ENCODE data around the gene CWC25. TPM values are rescaled to one million over a fixed set of nuclear protein-coding genes. Genes with fewer than 3 reads are reported as not detected.

Gene CWC25
- polyA plus RNA-seq, 1 of the 3 experiments (the other 2 are of a cell fraction) = 15.6 TPM

GRCh38 chr17:38870259-38871165 lies 45.4 kb upstream of the CWC25 start:
- Histone ChIP-seq H3K27ac (ENCODE audit: low read depth in 2 of 2, low read length in 1 of 2) (peak overlapping the region; percentile 89 to 96), H3K9me2 (no peaks in the 10 kb centered on the region), H3K79me2 (ENCODE audit: insufficient read depth) (peaks cover 56% of the 10 kb centered on the region), H3K4me2 (peak overlapping the region; percentile 95), H3K4me1 (ENCODE audit: control insufficient read depth in 1 of 2, insufficient read depth in 2 of 2, low read depth in 1 of 2, low read length in 1 of 2) (peaks cover 23 to 43% of the 10 kb centered on the region in 2 experiments; a peak in 3 of 4 replicates), H3K9me3 (no peaks in the 10 kb centered on the region), H3K36me3 (replicated peaks in 1 of 2; ENCODE audit: control insufficient read depth in 1 of 2, insufficient read depth in 2 of 2, low read length in 1 of 2) (peaks cover 6 to 14% of the 10 kb centered on the region in 2 experiments), H3K27me3 (ENCODE audit: insufficient read depth) (no peaks in the 10 kb centered on the region), H3K4me3 (ENCODE audit: low read depth in 2 of 2, low read length in 1 of 2) (peak overlapping the region; percentile 94 to 97), H3K9ac (peak overlapping the region; percentile 96), H3F3A (replicated peaks; ENCODE audit: insufficient read depth) (peaks cover 22% of the 10 kb centered on the region), H4K20me1 (ENCODE audit: insufficient read depth) (peaks cover 44% of the 10 kb centered on the region), H2AFZ (ENCODE audit: low read depth) (peak overlapping the region; percentile 75)
- under 1% methylated on average over 15 of the region's 56 CpGs for WGBS (ENCODE audit: low lambda C conversion rate)
- ChIA-PET CTCF (interaction anchor here (0.9 to 2.9 kb wide), 9 partner anchors 12 to 283 kb away, joined by 3 to 16 read pairs (median 5); no protein-coding TSS in a partner anchor), POLR2A (interaction anchor here (0.5 to 3.8 kb wide), 12 partner anchors 14 to 119 kb away, joined by 3 to 41 read pairs (median 4); partner anchors contain the start of genes CWC25, LASP1NB, PIP4K2B and RPL23)
- peak; percentile 83 for DNase-seq
- TF ChIP-seq GATA2 (CRISPR knock-in tag; IDR thresholded peaks at IDR 0.05) = 0 out of 2 replicates have a peak, but pooled peaks have one; percentile 9
- TF ChIP-seq RCOR1 (IDR thresholded peaks at IDR 0.05; ENCODE audit: low read length) = no peak
- TF ChIP-seq MXI1 (IDR thresholded peaks at IDR 0.05; ENCODE audit: low read depth, low read length) = 0 out of 2 replicates have a peak, but pooled peaks have one; percentile 7
- no peak for TF ChIP-seq ELF1 (IDR thresholded peaks at IDR 0.05)
- no peak for TF ChIP-seq GABPA (IDR thresholded peaks at IDR 0.05; ENCODE audit: low read depth)
- TF ChIP-seq, protein P1, sequence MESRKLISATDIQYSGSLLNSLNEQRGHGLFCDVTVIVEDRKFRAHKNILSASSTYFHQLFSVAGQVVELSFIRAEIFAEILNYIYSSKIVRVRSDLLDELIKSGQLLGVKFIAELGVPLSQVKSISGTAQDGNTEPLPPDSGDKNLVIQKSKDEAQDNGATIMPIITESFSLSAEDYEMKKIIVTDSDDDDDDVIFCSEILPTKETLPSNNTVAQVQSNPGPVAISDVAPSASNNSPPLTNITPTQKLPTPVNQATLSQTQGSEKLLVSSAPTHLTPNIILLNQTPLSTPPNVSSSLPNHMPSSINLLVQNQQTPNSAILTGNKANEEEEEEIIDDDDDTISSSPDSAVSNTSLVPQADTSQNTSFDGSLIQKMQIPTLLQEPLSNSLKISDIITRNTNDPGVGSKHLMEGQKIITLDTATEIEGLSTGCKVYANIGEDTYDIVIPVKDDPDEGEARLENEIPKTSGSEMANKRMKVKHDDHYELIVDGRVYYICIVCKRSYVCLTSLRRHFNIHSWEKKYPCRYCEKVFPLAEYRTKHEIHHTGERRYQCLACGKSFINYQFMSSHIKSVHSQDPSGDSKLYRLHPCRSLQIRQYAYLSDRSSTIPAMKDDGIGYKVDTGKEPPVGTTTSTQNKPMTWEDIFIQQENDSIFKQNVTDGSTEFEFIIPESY (IDR thresholded peaks at IDR 0.05; ENCODE audit: borderline replicate concordance, low read depth) = no peak
- 0 out of 4 replicates have a peak, but pooled peaks of 1 of the 2 experiments have one; percentile 7 for TF ChIP-seq EP300 (IDR thresholded peaks at IDR 0.05; ENCODE audit: borderline replicate concordance in 1 of 2, low read depth in 1 of 2, low read length in 1 of 2)
- 0 out of 2 replicates have a peak, but pooled peaks have one; percentile 6 for TF ChIP-seq MAX (IDR thresholded peaks at IDR 0.05; ENCODE audit: low read depth)
- TF ChIP-seq EZH2phosphoT487 (IDR thresholded peaks at IDR 0.05; ENCODE audit: borderline replicate concordance, low read depth) = no peak

GRCh38 chr17:38869526-38870258 lies 44.6 kb upstream of the CWC25 start, which contains the start of gene LASP1:
Gene LASP1 (plus strand): TSS chr17:38870058. CDS start chr17:38870190, 132 bp downstream.
- CTCF ChIA-PET = interaction anchor here (0.6 to 3.8 kb wide), 10 partner anchors 12 to 707 kb away, joined by 3 to 16 read pairs (median 3); no protein-coding TSS in a partner anchor
- peaks cover 22 to 35% of the 10 kb centered on the region in 2 experiments; a peak in 3 of 4 replicates for H3K4me1 ChIP-seq (ENCODE audit: control insufficient read depth in 1 of 2, insufficient read depth in 2 of 2, low read depth in 1 of 2, low read length in 1 of 2)
- 1% methylated on average over 17 of the region's 73 CpGs for WGBS (ENCODE audit: low lambda C conversion rate)
- peak within 1 kb of the TSS; percentile 89 to 96 for H3K27ac ChIP-seq (ENCODE audit: low read depth in 2 of 2, low read length in 1 of 2)
- H3K4me2 ChIP-seq = peak within 1 kb of the TSS; percentile 95
- peak within 1 kb of the TSS; percentile 94 to 97 for H3K4me3 ChIP-seq (ENCODE audit: low read depth in 2 of 2, low read length in 1 of 2)
- H3K9me2 ChIP-seq = no peaks in the 10 kb centered on the region
- POLR2A ChIA-PET = interaction anchor here (0.5 to 3.8 kb wide), 16 partner anchors 13 to 1070 kb away, joined by 3 to 41 read pairs (median 4); partner anchors contain the start of genes CWC25, LASP1NB, PIP4K2B and RPL19
- peaks cover 48% of the 10 kb centered on the region for H3K79me2 ChIP-seq (ENCODE audit: insufficient read depth)
- peak within 1 kb of the TSS; percentile 96 for H3K9ac ChIP-seq
- H3F3A ChIP-seq (replicated peaks; ENCODE audit: insufficient read depth) = peaks cover 24% of the 10 kb centered on the region
- peaks cover 36% of the 10 kb centered on the region for H4K20me1 ChIP-seq (ENCODE audit: insufficient read depth)
- H3K36me3 ChIP-seq (replicated peaks in 1 of 2; ENCODE audit: control insufficient read depth in 1 of 2, insufficient read depth in 2 of 2, low read length in 1 of 2) = peaks cover 6 to 14% of the 10 kb centered on the region in 2 experiments
- no peaks in the 10 kb centered on the region for H3K27me3 ChIP-seq (ENCODE audit: insufficient read depth)
- no peaks in the 10 kb centered on the region for H3K9me3 ChIP-seq
- peak; percentile 96 for DNase-seq
- peak within 1 kb of the TSS; percentile 88 for H2AFZ ChIP-seq (ENCODE audit: low read depth)
- TF ChIP-seq SIN3A (IDR thresholded peaks at IDR 0.05; ENCODE audit: borderline replicate concordance, low read depth, low read length) (peak; percentile 92; the same call in 1 of the 2 replicates), EP300 (IDR thresholded peaks at IDR 0.05; ENCODE audit: borderline replicate concordance in 1 of 2, low read depth in 1 of 2, low read length in 1 of 2) (0 out of 4 replicates have a peak, but pooled peaks of 1 of the 2 experiments have one; percentile 2), POLR2AphosphoS5 (IDR thresholded peaks at IDR 0.05; ENCODE audit: low read depth, low read length) (peak; percentile 98), YY1 (IDR thresholded peaks at IDR 0.05; ENCODE audit: low read depth) (no peak; the same call in 1 of the 2 replicates), CHD2 (IDR thresholded peaks at IDR 0.05; ENCODE audit: low read length, partially characterized antibody) (peak; percentile 30)
- TF ChIP-seq, protein P2, sequence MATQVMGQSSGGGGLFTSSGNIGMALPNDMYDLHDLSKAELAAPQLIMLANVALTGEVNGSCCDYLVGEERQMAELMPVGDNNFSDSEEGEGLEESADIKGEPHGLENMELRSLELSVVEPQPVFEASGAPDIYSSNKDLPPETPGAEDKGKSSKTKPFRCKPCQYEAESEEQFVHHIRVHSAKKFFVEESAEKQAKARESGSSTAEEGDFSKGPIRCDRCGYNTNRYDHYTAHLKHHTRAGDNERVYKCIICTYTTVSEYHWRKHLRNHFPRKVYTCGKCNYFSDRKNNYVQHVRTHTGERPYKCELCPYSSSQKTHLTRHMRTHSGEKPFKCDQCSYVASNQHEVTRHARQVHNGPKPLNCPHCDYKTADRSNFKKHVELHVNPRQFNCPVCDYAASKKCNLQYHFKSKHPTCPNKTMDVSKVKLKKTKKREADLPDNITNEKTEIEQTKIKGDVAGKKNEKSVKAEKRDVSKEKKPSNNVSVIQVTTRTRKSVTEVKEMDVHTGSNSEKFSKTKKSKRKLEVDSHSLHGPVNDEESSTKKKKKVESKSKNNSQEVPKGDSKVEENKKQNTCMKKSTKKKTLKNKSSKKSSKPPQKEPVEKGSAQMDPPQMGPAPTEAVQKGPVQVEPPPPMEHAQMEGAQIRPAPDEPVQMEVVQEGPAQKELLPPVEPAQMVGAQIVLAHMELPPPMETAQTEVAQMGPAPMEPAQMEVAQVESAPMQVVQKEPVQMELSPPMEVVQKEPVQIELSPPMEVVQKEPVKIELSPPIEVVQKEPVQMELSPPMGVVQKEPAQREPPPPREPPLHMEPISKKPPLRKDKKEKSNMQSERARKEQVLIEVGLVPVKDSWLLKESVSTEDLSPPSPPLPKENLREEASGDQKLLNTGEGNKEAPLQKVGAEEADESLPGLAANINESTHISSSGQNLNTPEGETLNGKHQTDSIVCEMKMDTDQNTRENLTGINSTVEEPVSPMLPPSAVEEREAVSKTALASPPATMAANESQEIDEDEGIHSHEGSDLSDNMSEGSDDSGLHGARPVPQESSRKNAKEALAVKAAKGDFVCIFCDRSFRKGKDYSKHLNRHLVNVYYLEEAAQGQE (IDR thresholded peaks at IDR 0.05; ENCODE audit: low read depth, low read length) = peak; percentile 19; the same call in 1 of the 2 replicates

Measured in SK-N-SH (cell line).